Keratinocyte (primary cell): ENCODE measurements around the gene WBP2NL. TPM values are rescaled to one million over a fixed set of nuclear protein-coding genes. Genes with fewer than 3 reads are reported as not detected.

Source experiments
- DNase-seq: peaks from one replicate; pipeline ENCODE4 v3.0.0-alpha.2; 2011; ENCODE audit warnings: low read depth, missing footprints, low spot score
- FAIRE-seq: peaks from 2 replicates; lab custom pipeline; 2011; peaks lifted over from hg19 to GRCh38; lab: Jason Lieb, UNC
- H2AFZ ChIP-seq: 2 replicates; pipeline ENCODE4 v1.6.0; 2012; ENCODE audit warnings: low read length, control low read depth, inconsistent platforms; ENCODE audit not compliant: control insufficient read depth
- H3K27ac ChIP-seq: 2 replicates; pipeline ENCODE4 v1.5.1; 2011; ENCODE audit warnings: low read length; ENCODE audit not compliant: control insufficient read depth, insufficient read depth
- H3K27me3 ChIP-seq: 3 replicates; pipeline ENCODE4 v1.6.0; 2011; ENCODE audit warnings: low read length; ENCODE audit not compliant: control insufficient read depth, insufficient read depth; ENCODE audit errors: extremely low read depth
- H3K36me3 ChIP-seq, 2 experiments: 2 replicates in 1 of 2; 3 replicates in 1 of 2; pipeline ENCODE4 v1.5.1; 2011; ENCODE audit warnings: low read length in 2 of 2, mild to moderate bottlenecking in 1 of 2; ENCODE audit not compliant: control insufficient read depth in 2 of 2, insufficient read depth in 2 of 2; ENCODE audit errors: extremely low read depth in 1 of 2
- H3K4me1 ChIP-seq: 3 replicates; pipeline ENCODE4 v1.5.1; 2011; ENCODE audit warnings: low read length; ENCODE audit not compliant: control insufficient read depth, insufficient read depth; ENCODE audit errors: extremely low read depth
- H3K4me2 ChIP-seq: 3 replicates; pipeline ENCODE4 v1.6.0; 2011; ENCODE audit warnings: low read depth, low read length; ENCODE audit not compliant: control insufficient read depth, insufficient read depth; ENCODE audit errors: extremely low read depth
- H3K4me3 ChIP-seq, 3 experiments: fragments of 200-600 bp in 1 of 3; sonication (generic) in 1 of 3; 2 replicates in 2 of 3; 3 replicates in 1 of 3; pipeline ENCODE4 v1.5.1; 2011 to 2016; ENCODE audit warnings: low read length in 3 of 3, mild to moderate bottlenecking in 3 of 3, control low read depth in 2 of 3, inconsistent platforms in 1 of 3, low read depth in 1 of 3, mixed read lengths in 1 of 3, mixed run types in 1 of 3, moderate library complexity in 1 of 3; ENCODE audit not compliant: control insufficient read depth in 2 of 3, insufficient read depth in 2 of 3; ENCODE audit errors: extremely low read depth in 1 of 3
- H3K79me2 ChIP-seq: 2 replicates; pipeline ENCODE4 v1.6.0; 2012; ENCODE audit warnings: low read length; ENCODE audit not compliant: control insufficient read depth, insufficient read depth
- H3K9ac ChIP-seq: 3 replicates; pipeline ENCODE4 v1.6.0; 2011; ENCODE audit warnings: low read length; ENCODE audit not compliant: control insufficient read depth, insufficient read depth; ENCODE audit errors: extremely low read depth
- H3K9me1 ChIP-seq: 3 replicates; pipeline ENCODE4 v1.6.0; 2011; ENCODE audit warnings: low read length; ENCODE audit not compliant: control insufficient read depth, insufficient read depth; ENCODE audit errors: extremely low read depth
- H3K9me3 ChIP-seq: 2 replicates; pipeline ENCODE4 v1.5.1; 2012; ENCODE audit warnings: low read depth, low read length; ENCODE audit not compliant: control insufficient read depth
- H4K20me1 ChIP-seq: 3 replicates; pipeline ENCODE4 v1.6.0; 2011; ENCODE audit warnings: low read length; ENCODE audit not compliant: control insufficient read depth, insufficient read depth; ENCODE audit errors: extremely low read depth
- EZH2 ChIP-seq: IDR thresholded peaks from one replicate; pipeline ENCODE4 v1.6.1; 2012; ENCODE audit warnings: inconsistent platforms, mild to moderate bottlenecking, low read length, moderate library complexity
- dilution Hi-C: fragments of 300-500 bp; cut with MboI; formaldehyde crosslinking; loops from one replicate; pipeline ENCODE4 v1.7.0; 2020; ENCODE audit warnings: low sequenced_read_pairs; ENCODE audit not compliant: extremely low pct_ligation_motif_present
- polyA plus RNA-seq, 5 experiments: library from polyadenylated mRNA; depleted of rRNA in 3 of 5; stranded (reverse) in 3 of 5; stranded (forward) in 1 of 5; unstranded in 1 of 5; fragments of >200 nt; gene quantifications; 1 replicate in 1 of 5; 2 replicates in 3 of 5; 3 replicates in 1 of 5; pipeline versions ENCODE4 v1.2.1 to v1.2.3, GENCODE V29; 2011 to 2012; ENCODE audit warnings: missing spikeins in 2 of 5, low read depth in 1 of 5, low replicate concordance in 1 of 5
- TF ChIP-seq, protein P1 (sequence below), 3 experiments: IDR thresholded peaks in 1 of 3; conservative IDR thresholded peaks in 1 of 3; optimal IDR thresholded peaks in 1 of 3; 2 replicates in 2 of 3; 3 replicates in 1 of 3; pipeline versions ENCODE3 to v1.5.1; 2011; ENCODE audit warnings: low read length in 3 of 3, mild to moderate bottlenecking in 3 of 3, moderate library complexity in 2 of 3, control low read depth in 1 of 3, inconsistent platforms in 1 of 3; ENCODE audit not compliant: insufficient read depth in 2 of 3; ENCODE audit errors: extremely low read depth in 1 of 3

The WBP2NL gene
- polyA plus RNA-seq, 1 donor (not counting 4 experiments of a cell fraction or from before 2014, with no cell fraction given): 0.07 TPM

DNA sequence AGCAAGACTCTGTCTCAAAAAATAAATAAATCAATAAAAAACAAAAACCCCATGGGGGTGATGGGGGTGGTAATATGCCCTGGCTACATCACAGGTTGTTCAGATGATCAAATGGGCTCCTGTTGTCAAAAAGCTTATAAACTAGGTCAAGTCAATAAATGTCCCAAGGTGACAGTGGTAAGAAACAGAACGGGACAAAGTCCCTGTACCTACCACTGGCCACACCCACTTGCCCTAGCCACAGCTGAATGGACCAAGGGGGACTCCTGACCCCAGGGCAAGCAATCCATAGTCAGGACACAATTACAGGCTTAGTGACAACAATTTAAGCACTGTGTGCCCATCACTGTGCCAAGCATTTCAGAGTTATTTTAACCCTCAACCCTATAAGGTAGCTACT lies 66.0 kb downstream of the WBP2NL start:
- Histone ChIP-seq H3K36me3 (peaks cover 17 to 31% of the 10 kb centered on the region in 2 experiments), H3K79me2 (no peaks in the 10 kb centered on the region), H3K4me3 (no peak overlapping the region), H3K9me1 (no peaks in the 10 kb centered on the region), H2AFZ (no peak overlapping the region), H4K20me1 (no peaks in the 10 kb centered on the region), H3K4me2 (no peak overlapping the region), H3K9ac (no peak overlapping the region), H3K9me3 (no peaks in the 10 kb centered on the region), H3K27ac (no peak overlapping the region), H3K4me1 (peaks cover under 1% of the 10 kb centered on the region), H3K27me3 (no peaks in the 10 kb centered on the region)
- FAIRE-seq (no peak), DNase-seq (no peak)
- no peak for TF ChIP-seq EZH2
- TF ChIP-seq, protein P1, sequence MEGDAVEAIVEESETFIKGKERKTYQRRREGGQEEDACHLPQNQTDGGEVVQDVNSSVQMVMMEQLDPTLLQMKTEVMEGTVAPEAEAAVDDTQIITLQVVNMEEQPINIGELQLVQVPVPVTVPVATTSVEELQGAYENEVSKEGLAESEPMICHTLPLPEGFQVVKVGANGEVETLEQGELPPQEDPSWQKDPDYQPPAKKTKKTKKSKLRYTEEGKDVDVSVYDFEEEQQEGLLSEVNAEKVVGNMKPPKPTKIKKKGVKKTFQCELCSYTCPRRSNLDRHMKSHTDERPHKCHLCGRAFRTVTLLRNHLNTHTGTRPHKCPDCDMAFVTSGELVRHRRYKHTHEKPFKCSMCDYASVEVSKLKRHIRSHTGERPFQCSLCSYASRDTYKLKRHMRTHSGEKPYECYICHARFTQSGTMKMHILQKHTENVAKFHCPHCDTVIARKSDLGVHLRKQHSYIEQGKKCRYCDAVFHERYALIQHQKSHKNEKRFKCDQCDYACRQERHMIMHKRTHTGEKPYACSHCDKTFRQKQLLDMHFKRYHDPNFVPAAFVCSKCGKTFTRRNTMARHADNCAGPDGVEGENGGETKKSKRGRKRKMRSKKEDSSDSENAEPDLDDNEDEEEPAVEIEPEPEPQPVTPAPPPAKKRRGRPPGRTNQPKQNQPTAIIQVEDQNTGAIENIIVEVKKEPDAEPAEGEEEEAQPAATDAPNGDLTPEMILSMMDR (optimal IDR thresholded peaks at IDR 0.05 in 1 of 3, IDR thresholded peaks at IDR 0.05 in 1 of 3, conservative IDR thresholded peaks at IDR 0.05 in 1 of 3; ENCODE audit: extremely low read depth in 1 of 3, insufficient read depth in 2 of 3, low read length in 3 of 3): no peak
- dilution Hi-C loops: no loop called here

GRCh38 chr22:42065438-42066125 lies 67.0 kb downstream of the WBP2NL start:
- Histone ChIP-seq H3K27ac (no peak overlapping the region), H3K9me3 (no peaks in the 10 kb centered on the region), H3K27me3 (no peaks in the 10 kb centered on the region), H4K20me1 (no peaks in the 10 kb centered on the region), H2AFZ (no peak overlapping the region), H3K36me3 (peaks cover 11 to 26% of the 10 kb centered on the region in 2 experiments), H3K4me3 (no peak overlapping the region), H3K4me2 (no peak overlapping the region), H3K4me1 (peaks cover 8% of the 10 kb centered on the region), H3K9me1 (no peaks in the 10 kb centered on the region), H3K79me2 (peaks cover 3% of the 10 kb centered on the region), H3K9ac (no peak overlapping the region)
- no peak for DNase-seq
- no peak for TF ChIP-seq EZH2
- TF ChIP-seq, protein P1 (optimal IDR thresholded peaks at IDR 0.05 in 1 of 3, IDR thresholded peaks at IDR 0.05 in 1 of 3, conservative IDR thresholded peaks at IDR 0.05 in 1 of 3; ENCODE audit: extremely low read depth in 1 of 3, insufficient read depth in 2 of 3, low read length in 3 of 3): no peak
- dilution Hi-C loops: no loop called here
- FAIRE-seq: no peak
